22Rv1 (cell line): ENCODE results near the gene CD320.
"Not testable (repeated sequence)": the region's sequence is repeated elsewhere in the genome, so short reads cannot be mapped to it uniquely, and the experiment has no call there.

Source experiments
- H3K27ac ChIP-seq: fragments of 450-650 bp; 2 replicates; pipeline ENCODE4 v1.5.1; 2017
- ZFX ChIP-seq: fragments of 450-650 bp; IDR thresholded peaks from 2 replicates; pipeline ENCODE4 v1.6.1; 2017; ENCODE audit warnings: antibody characterized with exemption, borderline replicate concordance
- TF ChIP-seq, protein P1 (sequence below): fragments of 450-650 bp; IDR thresholded peaks from 2 replicates; pipeline ENCODE4 v1.5.1; 2017; ENCODE audit warnings: mild to moderate bottlenecking

Gene CD320

DNA sequence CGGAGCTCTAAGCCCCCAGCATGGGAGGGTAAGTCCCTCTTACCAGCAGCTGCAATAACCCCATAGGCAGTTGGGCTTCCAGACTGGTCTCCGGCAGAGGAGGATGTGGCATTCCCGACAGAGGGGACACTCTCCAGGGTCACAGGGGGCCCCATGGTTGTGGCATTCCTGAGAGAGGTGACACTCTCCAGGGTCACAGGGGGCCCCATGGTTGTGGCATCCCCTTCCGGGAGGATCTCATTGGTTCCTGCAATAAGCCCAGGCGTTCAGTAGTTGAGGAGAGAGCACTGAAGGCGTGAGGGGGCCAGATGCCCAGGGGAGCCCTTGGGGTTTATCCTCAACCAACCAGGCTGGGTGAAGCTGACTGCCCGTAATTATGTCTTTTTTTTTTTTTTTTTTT, 5.4 kb downstream of the CD320 start:
- no peak for TF ChIP-seq ZFX
- TF ChIP-seq, protein P1, sequence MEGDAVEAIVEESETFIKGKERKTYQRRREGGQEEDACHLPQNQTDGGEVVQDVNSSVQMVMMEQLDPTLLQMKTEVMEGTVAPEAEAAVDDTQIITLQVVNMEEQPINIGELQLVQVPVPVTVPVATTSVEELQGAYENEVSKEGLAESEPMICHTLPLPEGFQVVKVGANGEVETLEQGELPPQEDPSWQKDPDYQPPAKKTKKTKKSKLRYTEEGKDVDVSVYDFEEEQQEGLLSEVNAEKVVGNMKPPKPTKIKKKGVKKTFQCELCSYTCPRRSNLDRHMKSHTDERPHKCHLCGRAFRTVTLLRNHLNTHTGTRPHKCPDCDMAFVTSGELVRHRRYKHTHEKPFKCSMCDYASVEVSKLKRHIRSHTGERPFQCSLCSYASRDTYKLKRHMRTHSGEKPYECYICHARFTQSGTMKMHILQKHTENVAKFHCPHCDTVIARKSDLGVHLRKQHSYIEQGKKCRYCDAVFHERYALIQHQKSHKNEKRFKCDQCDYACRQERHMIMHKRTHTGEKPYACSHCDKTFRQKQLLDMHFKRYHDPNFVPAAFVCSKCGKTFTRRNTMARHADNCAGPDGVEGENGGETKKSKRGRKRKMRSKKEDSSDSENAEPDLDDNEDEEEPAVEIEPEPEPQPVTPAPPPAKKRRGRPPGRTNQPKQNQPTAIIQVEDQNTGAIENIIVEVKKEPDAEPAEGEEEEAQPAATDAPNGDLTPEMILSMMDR, result no peak
- H3K27ac ChIP-seq, result no peak overlapping the region

- H3K27ac ChIP-seq, result no peak overlapping the region
- TF ChIP-seq, protein P1, result no peak
- no peak for TF ChIP-seq ZFX
These were observed 5.8 kb downstream of the CD320 start for GRCh38 chr19:8302357-8302691.

GRCh38 chr19:8291337-8291736, 16.8 kb downstream of the CD320 start:
- H3K27ac ChIP-seq, result not testable (repeated sequence)

DNA sequence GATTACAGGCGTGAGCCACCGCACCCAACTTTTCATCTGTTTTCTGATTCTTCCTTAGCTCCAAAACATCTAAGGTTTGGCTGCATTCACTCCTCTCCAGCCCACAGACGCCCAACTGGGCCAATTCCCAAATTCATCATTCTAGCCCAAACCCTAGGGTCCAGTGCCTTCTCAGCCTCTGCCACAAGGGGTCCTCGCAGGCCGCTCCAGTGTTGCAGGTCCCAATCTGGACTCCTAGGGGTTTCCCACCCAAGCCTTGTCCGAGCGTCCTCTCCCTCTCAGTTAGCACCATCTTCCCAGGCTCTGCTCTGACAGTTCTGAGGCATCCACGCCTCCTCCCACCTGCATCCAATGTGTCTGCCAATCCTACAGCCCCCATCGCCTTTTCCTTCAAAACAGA, 31.6 kb downstream of the CD320 start:
- not testable (repeated sequence) for H3K27ac ChIP-seq

- no peak overlapping the region for H3K27ac ChIP-seq
- TF ChIP-seq, protein P1, result no peak
- no peak for TF ChIP-seq ZFX
These were observed 38.4 kb downstream of the CD320 start for GRCh38 chr19:8269724-8270123.

DNA sequence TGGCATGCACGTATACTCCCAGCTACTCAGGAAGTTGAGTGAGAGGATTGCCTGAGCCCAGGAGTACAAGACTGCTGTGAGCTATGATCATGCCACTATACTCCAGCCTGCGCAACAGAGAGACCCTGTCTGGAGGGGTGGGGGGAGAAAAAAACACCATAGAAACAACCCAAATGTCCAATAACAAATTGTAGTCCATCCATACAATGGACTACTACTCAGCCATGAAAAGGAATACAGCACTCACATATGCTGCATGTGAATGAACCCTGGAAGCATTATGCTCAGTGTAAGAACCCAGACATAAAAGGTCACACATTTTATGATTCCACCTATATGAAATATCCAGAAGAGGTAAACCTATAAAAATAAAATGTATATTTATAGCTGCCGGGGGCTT, 42.3 kb downstream of the CD320 start:
- no peak overlapping the region for H3K27ac ChIP-seq
- no peak for TF ChIP-seq ZFX
- TF ChIP-seq, protein P1, result no peak

GRCh38 chr19:8264248-8264647, 43.9 kb downstream of the CD320 start:
- H3K27ac ChIP-seq, result not testable (repeated sequence)

DNA sequence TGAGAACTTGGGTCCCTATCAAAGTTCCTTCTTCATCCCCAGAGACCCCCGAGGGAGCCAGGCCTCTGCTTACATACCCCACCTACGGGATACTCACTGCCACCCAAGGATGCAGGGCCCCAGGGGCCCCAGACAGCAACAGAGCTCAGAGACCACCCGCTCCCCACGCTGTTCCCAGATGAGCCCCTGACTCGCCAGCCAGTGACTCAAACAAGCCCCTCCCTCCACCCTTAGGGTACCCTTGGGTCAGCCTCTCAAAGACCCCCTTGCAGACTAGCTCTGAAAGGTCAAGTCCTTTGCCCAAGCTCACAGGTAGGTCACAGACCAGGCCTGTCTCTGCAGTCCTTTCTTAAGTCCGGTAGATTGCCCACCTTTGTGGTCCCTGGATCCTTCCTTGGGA, 45.7 kb downstream of the CD320 start:
- H3K27ac ChIP-seq, result no peak overlapping the region
- TF ChIP-seq, protein P1, result no peak
- no peak for TF ChIP-seq ZFX

DNA sequence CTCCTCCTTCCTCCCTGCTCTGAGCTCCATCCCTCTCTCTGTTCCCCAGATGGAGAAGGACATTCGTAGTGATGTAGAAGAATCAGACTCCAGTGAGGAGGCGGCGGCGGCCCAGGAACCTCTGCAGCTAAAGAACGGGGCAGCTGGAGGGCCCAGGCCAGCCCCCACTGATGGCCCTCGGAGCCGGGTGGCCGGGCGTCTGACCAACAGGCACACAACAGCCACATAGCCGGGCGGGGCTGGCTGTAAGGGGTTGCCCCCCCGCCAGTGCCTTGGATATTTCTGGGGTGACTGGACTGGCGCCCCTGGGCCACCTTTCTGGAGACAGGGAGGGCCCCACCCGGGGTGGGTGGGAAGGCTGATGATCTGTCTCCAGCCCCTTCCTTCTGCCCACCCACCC, 46.3 kb downstream of the CD320 start:
- no peak overlapping the region for H3K27ac ChIP-seq
- TF ChIP-seq, protein P1, result no peak
- TF ChIP-seq ZFX, result no peak
